ENCODE results near the gene MEIOB.

Gene MEIOB

GRCh38 chr16:1914084-1914608 is 42.2 kb upstream of the MEIOB start:
- Mint-ChIP-seq H3K27ac (no peak overlapping the region), H3K9me3 (no peaks in the 10 kb centered on the region), H3K27me3 (ENCODE audit: low read depth) (peaks cover 50% of the 10 kb centered on the region), H3K36me3 (ENCODE audit: low read depth) (no peaks in the 10 kb centered on the region), H3K4me1 (no peaks in the 10 kb centered on the region), H3K4me3 (no peak overlapping the region)
- no peak for TF ChIP-seq CTCF (IDR thresholded peaks at IDR 0.05; ENCODE audit: unreplicated experiment in 3 of 3)

GRCh38 chr16:1913327-1914083 is 41.5 kb upstream of the MEIOB start:
- H3K27ac Mint-ChIP-seq = no peak overlapping the region
- H3K9me3 Mint-ChIP-seq = no peaks in the 10 kb centered on the region
- H3K27me3 Mint-ChIP-seq (ENCODE audit: low read depth) = peaks cover 48% of the 10 kb centered on the region
- H3K4me3 Mint-ChIP-seq = no peak overlapping the region
- no peak for TF ChIP-seq CTCF (IDR thresholded peaks at IDR 0.05; ENCODE audit: unreplicated experiment in 3 of 3)
- H3K4me1 Mint-ChIP-seq = peaks cover 4% of the 10 kb centered on the region
- no peaks in the 10 kb centered on the region for H3K36me3 Mint-ChIP-seq (ENCODE audit: low read depth)

- Mint-ChIP-seq H3K27ac (no peak overlapping the region), H3K27me3 (ENCODE audit: low read depth) (peaks cover 43% of the 10 kb centered on the region), H3K36me3 (ENCODE audit: low read depth) (no peaks in the 10 kb centered on the region), H3K4me1 (peaks cover 5% of the 10 kb centered on the region), H3K4me3 (no peak overlapping the region), H3K9me3 (no peaks in the 10 kb centered on the region)
- TF ChIP-seq CTCF (IDR thresholded peaks at IDR 0.05; ENCODE audit: unreplicated experiment in 3 of 3) = no peak
Observed at GRCh38 chr16:1912215-1912543, 40.2 kb upstream of the MEIOB start.

DNA sequence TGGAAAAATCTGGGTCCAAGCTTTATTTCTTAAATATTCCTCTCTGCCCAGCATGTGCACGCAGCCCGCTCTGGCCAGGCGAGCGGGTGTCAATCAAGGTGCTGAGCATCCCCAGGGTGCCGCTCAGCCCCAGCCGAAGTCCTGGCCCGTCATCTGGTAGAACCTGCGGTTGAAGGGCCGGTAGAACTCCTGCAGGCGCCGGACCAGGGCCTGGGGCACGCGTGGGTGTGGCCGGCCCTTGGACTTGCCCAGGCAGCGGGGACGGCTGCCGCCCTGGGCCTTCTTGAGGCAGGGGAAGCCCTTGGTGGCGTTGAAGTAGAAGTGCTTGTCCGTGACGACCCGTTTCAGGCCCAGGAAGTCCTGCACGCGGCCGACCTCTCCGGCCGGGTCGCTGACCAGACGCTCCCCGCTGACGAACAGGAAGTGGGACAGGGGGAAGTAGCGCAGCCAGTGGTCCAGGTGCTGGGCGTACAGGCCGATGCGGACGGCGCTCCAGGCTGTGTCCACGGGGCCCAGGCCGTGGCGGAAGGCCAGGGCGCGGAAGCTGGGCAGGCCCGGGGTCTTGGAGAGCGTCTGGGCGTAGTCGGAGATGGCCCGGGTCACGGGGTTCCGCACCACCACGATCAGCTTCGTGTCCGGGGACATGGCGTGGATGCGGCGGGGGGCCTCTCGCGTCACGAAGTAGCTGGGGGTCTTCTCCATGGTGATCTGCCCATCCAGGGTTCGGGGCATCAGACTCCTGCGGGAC is 39.7 kb upstream of the MEIOB start:
- peaks cover 38% of the 10 kb centered on the region for H3K27me3 Mint-ChIP-seq (ENCODE audit: low read depth)
- no peak overlapping the region for H3K4me3 Mint-ChIP-seq
- H3K36me3 Mint-ChIP-seq (ENCODE audit: low read depth) = no peaks in the 10 kb centered on the region
- no peaks in the 10 kb centered on the region for H3K9me3 Mint-ChIP-seq
- peaks cover 5% of the 10 kb centered on the region for H3K4me1 Mint-ChIP-seq
- no peak overlapping the region for H3K27ac Mint-ChIP-seq
- TF ChIP-seq CTCF (IDR thresholded peaks at IDR 0.05; ENCODE audit: unreplicated experiment in 3 of 3) = no peak

GRCh38 chr16:1909561-1910231 is 37.7 kb upstream of the MEIOB start:
- Mint-ChIP-seq H3K27me3 (ENCODE audit: low read depth) (peaks cover 30% of the 10 kb centered on the region), H3K4me3 (no peak overlapping the region), H3K27ac (no peak overlapping the region), H3K4me1 (peaks cover 6% of the 10 kb centered on the region), H3K9me3 (no peaks in the 10 kb centered on the region), H3K36me3 (ENCODE audit: low read depth) (no peaks in the 10 kb centered on the region)
- TF ChIP-seq CTCF (IDR thresholded peaks at IDR 0.05; ENCODE audit: unreplicated experiment in 3 of 3) = no peak
